Ovary (tissue), 3 donors: ENCODE measurements around the gene COL4A4.

Source experiments
- CTCF ChIP-seq, 3 donors: fragments of 450-650 bp in 2 of 3; fragments of 200-600 bp in 1 of 3; IDR thresholded peaks; one replicate each; pipeline versions ENCODE4 v1.5.1 to v1.8.0; 2016 to 2022; ENCODE audit warnings: antibody characterized with exemption in 3 of 3, mild to moderate bottlenecking in 1 of 3
- EP300 ChIP-seq: sonication (generic); formaldehyde crosslinking; IDR thresholded peaks from one replicate; pipeline ENCODE4 v1.6.1; 2017; ENCODE audit warnings: antibody characterized with exemption
- POLR2A ChIP-seq: fragments of 450-650 bp; IDR thresholded peaks from one replicate; pipeline ENCODE4 v1.6.1; 2017; ENCODE audit warnings: antibody characterized with exemption, mild to moderate bottlenecking, moderate library complexity
- donor health status: DM: no; HTN: no; CAD: no.

GRCh38 chr2:227160164-227160563 is 3.8 kb downstream of the COL4A4 start:
- TF ChIP-seq CTCF (IDR thresholded peaks at IDR 0.05): no peak
- no peak for TF ChIP-seq POLR2A
- TF ChIP-seq EP300: no peak
